ENCODE results near the gene ROM1.
"Not testable (repeated sequence)": the region's sequence is repeated elsewhere in the genome, so short reads cannot be mapped to it uniquely, and the experiment has no call there.

The ROM1 gene

DNA sequence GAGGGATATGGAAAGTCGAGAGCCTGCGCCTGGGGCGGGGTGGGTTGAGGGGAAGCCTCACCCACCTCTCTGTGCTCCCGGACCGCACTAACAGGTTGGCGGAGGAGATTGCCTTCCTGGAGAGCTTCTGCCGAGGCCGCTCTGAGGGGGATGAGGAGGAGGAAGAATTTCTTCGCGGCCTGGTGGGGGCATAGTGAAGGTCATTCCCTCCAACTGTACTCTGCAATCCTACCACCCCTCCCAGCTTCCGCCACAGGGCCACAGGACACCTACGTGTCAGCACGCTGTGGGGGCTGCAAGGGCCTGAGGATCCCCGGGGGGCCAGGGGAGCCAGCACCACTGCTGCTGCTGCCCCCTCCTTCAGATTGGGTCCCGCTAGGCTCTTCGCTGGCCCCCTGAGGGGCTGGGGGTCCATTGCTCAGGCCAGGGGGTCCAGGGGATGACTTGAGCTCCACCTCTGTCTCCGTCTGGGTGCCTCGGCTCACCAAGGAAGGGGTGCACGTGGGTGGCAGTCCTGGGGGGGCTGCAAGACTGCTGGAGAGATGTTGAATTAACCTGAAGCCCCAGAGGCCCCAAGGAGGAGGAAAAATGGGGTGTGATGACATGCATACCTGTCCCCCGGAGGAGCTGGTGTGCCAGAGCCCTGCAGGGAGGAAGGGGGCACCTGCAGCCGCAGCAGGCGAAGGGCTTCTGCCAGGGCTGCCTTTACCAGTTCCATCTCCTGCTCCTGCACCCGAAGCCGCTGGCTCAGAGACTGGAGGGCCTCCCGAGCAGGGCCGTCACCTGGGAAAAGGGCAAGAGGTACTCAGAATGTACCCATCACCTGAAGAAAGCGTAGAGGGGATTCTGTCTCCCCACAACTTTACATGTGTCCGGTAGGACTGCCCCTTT, 2.0 kb upstream of the ROM1 start:
- no peak for DNase-seq

- peak; percentile 34 to 36 for DNase-seq
Observed at GRCh38 chr11:62611705-62612365, 1.2 kb upstream of the ROM1 start.

DNA sequence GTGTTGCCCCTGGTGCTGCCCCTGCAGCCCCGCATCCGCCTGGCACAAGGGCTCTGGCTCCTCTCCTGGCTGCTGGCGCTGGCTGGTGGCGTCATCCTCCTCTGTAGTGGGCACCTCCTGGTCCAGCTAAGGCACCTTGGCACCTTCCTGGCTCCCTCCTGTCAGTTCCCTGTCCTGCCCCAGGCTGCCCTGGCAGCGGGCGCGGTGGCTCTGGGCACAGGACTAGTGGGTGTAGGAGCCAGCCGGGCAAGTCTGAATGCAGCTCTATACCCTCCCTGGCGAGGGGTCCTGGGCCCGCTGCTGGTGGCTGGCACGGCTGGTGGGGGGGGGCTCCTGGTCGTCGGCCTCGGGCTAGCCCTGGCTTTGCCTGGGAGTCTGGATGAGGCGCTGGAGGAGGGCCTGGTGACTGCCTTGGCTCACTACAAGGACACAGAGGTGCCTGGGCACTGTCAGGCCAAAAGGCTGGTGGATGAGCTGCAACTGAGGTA, 278 bp downstream of the ROM1 start:
- no peak for DNase-seq

DNA sequence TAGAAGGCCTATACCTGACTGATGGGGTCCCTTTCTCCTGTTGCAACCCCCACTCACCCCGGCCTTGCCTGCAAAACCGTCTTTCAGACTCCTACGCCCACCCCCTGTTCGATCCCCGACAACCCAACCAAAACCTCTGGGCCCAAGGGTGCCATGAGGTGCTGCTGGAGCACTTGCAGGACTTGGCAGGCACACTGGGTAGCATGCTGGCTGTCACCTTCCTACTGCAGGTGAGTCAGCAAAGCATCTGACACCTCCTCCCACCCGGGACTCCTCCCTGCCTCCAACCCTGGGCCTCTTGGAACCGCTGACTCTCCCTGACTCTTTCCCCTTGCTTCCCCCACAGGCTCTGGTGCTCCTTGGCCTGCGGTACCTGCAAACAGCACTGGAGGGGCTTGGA, 1.2 kb downstream of the ROM1 start:
- no peak for DNase-seq

- DNase-seq: no peak
Observed at GRCh38 chr11:62615521-62615920, 2.5 kb downstream of the ROM1 start.

DNA sequence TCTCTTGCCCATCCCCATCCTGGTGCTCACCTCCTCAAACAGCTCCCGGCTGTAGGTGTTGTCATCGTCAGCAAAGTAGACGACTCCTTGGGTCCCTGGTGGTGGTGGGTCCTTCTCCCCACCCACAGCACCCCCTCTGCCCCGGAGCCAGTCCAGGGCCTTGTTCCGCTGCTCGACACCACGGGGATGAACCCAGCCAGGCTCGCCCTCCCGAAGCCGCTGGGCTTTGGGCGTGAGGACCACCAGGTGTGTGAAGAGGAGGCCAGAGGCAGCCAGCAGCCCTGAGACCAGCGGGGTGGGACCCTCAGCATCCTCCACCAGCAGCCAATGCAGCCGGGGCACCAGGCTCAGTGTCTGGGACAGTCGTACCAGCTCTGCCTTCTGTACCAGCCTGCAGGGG, 3.9 kb downstream of the ROM1 start:
- DNase-seq: not testable (repeated sequence)

DNA sequence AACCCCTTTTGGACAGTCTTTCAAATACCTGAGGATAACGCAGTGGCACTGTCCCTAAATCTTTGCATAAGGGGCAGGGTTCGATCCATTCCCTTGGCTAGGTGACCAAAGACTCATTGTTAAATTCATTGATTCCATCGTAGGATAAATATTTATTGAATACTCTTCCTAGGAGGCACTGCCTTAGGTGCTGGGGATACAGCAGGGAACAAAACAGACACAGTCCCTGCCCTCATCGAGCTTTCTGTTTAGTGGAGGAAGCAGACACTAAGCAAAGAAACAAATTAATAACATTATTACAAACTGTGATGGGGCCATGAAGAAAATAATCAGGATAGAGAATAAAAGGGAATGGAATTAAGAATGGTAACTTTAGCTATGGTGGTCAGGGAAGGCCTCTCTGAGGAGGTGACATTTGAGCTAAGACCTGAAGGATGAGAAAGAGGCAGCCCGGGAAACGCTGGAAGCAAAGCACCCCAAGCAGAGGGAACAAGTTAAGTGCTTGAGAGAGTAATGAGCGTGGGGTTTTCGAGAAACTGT, 8.0 kb downstream of the ROM1 start:
- DNase-seq: no peak

DNA sequence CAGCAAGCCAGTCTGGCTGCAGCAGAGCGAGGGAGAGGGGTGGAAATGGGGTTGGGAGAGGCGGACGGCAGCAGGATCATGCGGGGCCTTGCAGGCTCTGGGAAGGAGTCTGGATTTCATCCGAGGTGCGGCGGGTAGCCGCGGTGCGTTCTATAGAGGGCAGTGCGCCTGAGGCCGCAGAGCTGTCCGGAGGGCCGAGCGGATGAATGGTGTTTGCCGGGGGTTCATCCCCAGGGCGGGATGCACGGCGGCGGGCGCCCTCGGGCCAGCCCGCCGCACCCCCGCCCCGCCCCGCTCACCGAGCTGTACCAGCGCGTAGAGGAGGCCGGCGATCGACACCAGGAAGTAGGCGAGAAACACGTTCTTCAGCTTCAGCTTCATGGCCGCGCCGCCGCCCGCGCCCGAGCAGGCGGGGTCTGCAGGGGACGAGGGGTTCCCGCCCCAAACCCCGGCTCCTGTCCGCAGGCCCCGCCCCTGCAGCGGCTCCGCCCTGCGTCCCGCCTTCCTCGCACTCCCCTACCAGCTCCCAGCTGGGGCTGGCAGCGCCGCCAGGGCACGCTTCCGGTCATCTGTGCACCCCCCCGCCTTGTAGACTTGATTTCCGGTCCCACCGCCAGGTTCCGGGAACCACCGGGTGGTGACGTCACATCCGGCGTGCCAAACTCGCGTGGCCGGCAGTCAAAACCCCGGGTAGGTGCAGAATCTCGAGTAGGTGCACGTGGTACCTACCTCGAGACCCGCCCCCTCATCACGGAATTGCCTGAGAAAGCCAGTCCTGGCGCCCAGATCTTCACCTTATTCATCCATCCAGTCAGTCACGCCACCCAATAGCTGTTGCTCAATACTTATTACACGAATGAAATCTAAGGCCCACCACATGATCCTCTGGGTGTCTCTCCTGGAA, 8.8 kb downstream of the ROM1 start, which contains the start of gene B3GAT3:
TSS of gene B3GAT3 (minus strand) at position 420 of the 904 bp plus-strand sequence. CDS start at position 381, 39 bp downstream.
- peak; percentile 94 for DNase-seq

DNA sequence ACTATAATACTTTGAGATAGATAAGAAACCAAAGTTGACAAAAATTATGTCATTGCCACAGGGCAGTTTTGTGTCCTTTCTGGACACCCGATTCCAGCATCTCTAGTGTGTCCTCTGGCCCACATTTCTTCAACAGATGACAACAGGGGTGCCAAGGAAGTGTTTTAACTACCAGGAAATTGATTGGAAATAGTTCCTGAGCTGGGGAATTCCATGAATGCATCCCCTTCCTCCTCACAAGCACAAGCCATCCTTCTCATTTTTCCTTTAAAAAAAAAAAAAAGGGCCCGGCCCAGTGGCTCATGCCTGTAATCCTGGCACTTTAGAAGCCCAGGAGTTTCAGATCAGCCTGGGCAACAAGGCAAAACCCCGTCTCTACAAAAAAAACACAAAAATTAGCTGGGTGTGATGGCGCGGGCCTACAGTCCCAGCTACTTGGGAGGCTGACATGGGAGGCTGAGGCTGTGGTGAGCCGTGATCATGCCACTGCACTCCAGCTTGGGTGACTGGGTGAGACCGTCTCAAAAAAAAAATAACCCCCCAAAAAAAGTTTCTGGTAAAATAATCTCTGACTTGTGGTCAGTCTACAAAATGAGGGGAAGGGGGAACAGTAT, 9.5 kb downstream of the ROM1 start:
- no peak for DNase-seq

DNA sequence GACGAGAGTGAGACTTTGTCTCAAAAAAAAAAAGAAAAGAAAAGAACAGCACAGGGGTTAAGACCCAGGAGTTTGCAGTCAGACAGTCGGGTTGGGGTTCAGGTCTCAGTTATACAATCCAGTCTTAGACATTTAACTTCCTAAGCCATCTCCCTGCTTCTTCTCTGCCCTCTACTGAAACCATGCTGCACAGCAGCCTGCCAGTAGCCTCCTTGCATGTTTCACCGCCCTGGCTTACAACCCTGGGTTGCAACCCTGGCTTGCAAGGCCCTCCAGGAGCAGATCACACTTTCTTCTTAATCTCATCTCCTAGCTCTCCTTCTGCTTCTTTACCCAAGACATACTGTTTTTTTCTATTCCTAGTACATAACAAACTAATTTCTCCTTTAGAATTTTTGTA, 14.7 kb downstream of the ROM1 start:
- peak; percentile 23 to 40 for DNase-seq

- no peak for DNase-seq
Observed at GRCh38 chr11:62632492-62632891, 19.4 kb downstream of the ROM1 start.

DNA sequence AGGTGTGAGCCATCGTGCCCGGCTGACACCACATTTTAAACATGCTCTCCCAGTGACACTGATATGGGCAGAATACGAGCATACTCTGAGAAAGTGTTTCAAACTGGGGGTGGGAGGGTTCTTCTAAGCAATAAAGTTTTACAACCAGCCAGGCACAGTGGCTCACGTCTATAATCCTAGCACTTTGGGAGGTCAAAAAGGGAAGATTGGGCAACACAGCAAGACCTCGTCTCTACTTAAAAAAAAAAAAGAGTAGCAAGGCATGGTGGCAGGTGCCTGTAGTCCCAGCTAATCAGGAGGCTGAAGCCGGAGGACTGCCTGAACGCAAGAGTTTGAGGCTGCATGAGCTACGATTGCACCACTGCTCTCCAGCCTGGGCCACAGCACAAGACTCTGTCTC, 31.2 kb downstream of the ROM1 start:
- no peak for DNase-seq

GRCh38 chr11:62645671-62645945, 32.6 kb downstream of the ROM1 start:
- DNase-seq: no peak

DNA sequence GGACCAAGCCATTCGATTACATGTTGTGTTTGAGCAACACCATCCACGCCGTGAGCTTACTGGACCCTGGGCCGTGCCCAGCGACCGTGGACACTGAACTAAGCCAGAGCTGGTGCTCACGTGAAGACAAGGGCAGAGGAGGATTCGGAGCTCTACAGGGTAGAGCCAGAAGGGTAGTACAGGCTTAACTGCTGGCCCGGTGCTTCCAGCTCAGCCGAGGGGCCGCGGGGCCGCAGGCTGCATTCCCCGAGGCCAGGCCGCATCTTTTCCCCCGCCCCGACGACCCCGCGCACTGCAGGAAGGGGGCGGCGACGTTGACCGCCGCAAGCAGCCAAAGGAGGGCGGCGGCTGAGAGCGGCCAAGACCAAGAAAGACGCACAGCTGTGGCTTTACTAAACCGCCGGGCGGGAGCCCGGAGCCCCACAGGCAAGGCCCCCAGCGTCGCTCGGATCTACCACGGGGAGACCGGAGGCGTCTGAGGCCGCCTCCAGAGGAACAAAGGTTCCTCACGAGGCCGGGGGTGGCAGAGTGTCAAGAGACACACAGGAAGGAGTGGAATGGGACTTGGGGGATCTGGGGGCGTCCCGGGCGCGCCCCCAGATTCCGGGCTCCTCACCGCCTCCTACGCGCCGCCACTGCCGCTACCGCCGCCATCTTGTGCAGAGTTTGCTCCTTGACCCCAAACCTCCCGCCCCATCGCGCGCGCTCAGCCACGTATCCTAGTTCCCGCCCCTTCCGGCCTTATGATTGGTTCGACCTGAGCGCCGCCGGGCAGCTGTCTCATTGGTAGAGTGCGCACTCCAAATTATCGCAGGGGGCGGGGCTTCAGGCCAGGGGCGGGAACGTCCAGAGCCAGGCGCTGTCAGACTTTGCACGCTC, 33.1 kb downstream of the ROM1 start, which contains the start of gene GANAB:
TSS of gene GANAB (minus strand) at position 668 of the 879 bp plus-strand sequence. CDS start at position 654, 14 bp downstream.
- DNase-seq: peak; percentile 96 to 98

DNA sequence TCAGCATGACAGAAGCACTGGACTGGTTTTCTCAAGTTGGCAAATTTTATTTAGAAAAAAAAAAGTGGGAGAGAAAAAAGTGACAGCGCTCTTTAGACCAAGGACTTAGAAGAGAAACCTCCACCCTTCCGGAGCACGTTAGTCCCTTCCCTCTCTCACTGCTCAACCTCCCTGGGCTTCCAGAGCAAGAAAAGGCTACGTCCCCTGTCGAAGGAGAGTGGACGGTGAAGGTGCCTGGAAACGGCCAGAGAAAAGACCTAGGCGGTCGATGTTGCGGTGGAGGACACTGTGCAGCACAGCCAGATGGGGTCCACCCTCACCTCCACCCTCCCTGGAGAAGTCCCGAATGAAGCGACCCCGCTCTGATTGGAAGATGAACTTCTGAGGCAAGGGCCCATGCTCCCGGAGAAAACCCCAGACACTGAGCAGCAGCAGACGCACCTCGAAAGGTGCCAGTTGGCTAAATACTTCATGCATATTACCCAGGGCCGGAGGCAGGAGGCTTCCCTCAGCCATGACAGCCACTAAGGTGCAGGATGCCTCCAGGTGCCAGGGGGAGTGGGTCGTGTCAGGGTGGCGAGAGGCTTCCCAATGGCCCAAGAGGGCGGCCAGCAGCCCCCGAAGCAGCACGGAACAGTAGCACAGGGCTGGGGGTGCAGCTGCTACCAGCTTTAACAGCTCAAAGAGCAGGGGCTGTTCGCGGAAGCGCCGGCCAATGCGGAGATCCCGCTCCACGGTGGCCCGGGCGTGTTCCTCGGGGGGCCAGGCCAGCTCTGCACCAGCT, 34.0 kb downstream of the ROM1 start:
- no peak for DNase-seq

- DNase-seq: no peak
Observed at GRCh38 chr11:62647609-62648005, 34.5 kb downstream of the ROM1 start.

DNA sequence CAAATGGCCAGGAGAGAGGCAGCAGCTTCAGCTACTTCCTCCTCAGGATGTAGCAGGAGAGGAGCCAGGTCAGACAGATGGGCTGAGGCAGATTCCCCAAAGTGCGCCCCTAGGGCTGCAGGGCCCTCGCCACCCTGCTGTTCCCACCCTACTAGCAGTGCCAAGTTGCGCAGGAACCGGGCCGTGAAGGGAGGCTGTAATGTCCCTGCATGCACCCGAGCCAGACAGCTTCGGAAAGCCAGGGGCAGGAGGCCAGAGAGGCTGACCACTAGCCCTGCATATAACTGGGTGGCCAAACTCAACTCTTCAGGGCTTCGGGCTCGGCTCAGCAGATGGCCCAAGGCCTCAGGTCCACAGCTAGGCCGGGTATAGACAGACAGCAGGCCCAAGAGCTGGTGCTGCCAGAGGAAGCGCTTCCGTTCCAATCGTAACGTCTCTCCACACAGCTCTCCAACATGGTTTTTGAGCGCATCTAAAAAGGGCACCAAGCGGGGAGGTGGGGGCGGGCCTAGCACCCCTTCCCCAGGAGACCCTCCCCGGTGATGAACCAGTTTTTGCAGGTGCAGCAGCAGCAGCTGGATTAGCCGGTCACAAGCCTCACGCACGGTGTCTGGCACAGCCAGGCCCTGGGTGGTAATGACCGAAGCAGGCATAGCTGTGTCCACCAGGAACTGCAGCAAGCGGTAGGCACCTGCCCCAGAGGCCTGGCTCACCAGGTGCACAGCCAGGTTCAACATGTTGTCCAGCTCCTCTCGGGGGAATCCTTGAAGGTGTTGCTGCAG, 35.3 kb downstream of the ROM1 start:
- no peak for DNase-seq

- DNase-seq: no peak
Observed at GRCh38 chr11:62648967-62649364, 35.9 kb downstream of the ROM1 start.

- DNase-seq: no peak
Observed at GRCh38 chr11:62649486-62649885, 36.4 kb downstream of the ROM1 start.

DNA sequence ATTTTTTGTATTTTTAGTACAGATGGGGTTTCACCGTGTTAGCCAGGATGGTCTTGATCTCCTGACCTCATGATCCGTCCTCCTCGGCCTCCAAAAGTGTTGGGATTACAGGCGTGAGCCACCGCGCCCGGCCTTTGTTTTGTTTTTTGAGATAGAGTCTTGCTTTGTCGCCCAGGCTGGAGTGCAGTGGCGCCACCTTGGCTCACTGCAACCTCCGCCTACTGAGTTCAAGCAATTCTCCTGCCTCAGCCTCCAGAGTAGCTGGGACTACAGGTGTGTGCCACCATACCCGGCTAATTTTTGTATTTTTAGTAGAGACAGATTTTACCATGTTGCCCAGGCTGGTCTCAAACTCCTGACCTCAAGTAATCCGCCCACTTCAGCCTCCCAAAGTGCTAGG, 37.2 kb downstream of the ROM1 start:
- DNase-seq: not testable (repeated sequence)

Measured in AML-193 (cell line).